HepG2 (cell line): ENCODE measurements around the gene UNC5A. TPM values are rescaled to one million over a fixed set of nuclear protein-coding genes. Genes with fewer than 3 reads are reported as not detected.

Experiments
- AGO1 ChIP-seq: fragments of 200-400 bp; formaldehyde crosslinking; IDR thresholded peaks from 2 replicates; pipeline ENCODE4 v1.6.1; 2017; ENCODE audit warnings: mild to moderate bottlenecking, low read depth, low read length, moderate library complexity; ENCODE audit not compliant: poor library complexity, severe bottlenecking
- ARHGAP35 ChIP-seq: sonication (generic); formaldehyde crosslinking; IDR thresholded peaks from 2 replicates; pipeline ENCODE4 v1.9.0; 2022; ENCODE audit warnings: mild to moderate bottlenecking, inconsistent platforms, moderate library complexity, missing genetic modification reagents, borderline replicate concordance
- ELF1 ChIP-seq: sonication (generic); formaldehyde crosslinking; IDR thresholded peaks from 2 replicates; pipeline ENCODE4 v1.4.0; 2020; ENCODE audit warnings: missing genetic modification reagents
- FOXO1 ChIP-seq: sonication (generic); formaldehyde crosslinking; IDR thresholded peaks from 2 replicates; pipeline ENCODE4 v1.4.0; 2020; ENCODE audit warnings: missing genetic modification reagents
- GABPB1 ChIP-seq: IDR thresholded peaks from 2 replicates; pipeline ENCODE4 v1.6.1; 2016; ENCODE audit warnings: mild to moderate bottlenecking, missing genetic modification reagents, moderate library complexity, missing compliant biosample characterization
- HOXA9 ChIP-seq: sonication (generic); formaldehyde crosslinking; IDR thresholded peaks from 2 replicates; pipeline ENCODE4 v1.8.1; 2022; ENCODE audit warnings: missing genetic modification reagents, mild to moderate bottlenecking, moderate library complexity, borderline replicate concordance
- NFRKB ChIP-seq: fragments of 450-650 bp; IDR thresholded peaks from 2 replicates; pipeline ENCODE4 v1.6.1; 2017
- NFYC ChIP-seq: IDR thresholded peaks from 2 replicates; pipeline ENCODE4 v1.6.1; 2016; ENCODE audit warnings: missing genetic modification reagents, missing compliant biosample characterization
- PLRG1 ChIP-seq: fragments of 450-650 bp; conservative IDR thresholded peaks from 2 replicates; pipeline ENCODE4 v1.6.1; 2016
- REST ChIP-seq, 2 experiments: IDR thresholded peaks; 2 replicates each; pipeline ENCODE4 v1.6.1; 2011 to 2012; ENCODE audit warnings: low read length in 2 of 2, borderline replicate concordance in 1 of 2, low read depth in 1 of 2, mild to moderate bottlenecking in 1 of 2, moderate library complexity in 1 of 2
- RFXAP ChIP-seq: sonication (generic); formaldehyde crosslinking; IDR thresholded peaks from 2 replicates; pipeline ENCODE4 v1.4.0; 2020; ENCODE audit warnings: missing genetic modification reagents, borderline replicate concordance
- TARDBP ChIP-seq: sonication (generic); formaldehyde crosslinking; IDR thresholded peaks from 2 replicates; pipeline ENCODE4 v1.8.0; 2022; ENCODE audit warnings: mild to moderate bottlenecking, missing genetic modification reagents
- ZBTB20 ChIP-seq: sonication (generic); formaldehyde crosslinking; IDR thresholded peaks from 2 replicates; pipeline ENCODE4 v1.8.1; 2023; ENCODE audit warnings: missing genetic modification reagents, low read depth, mild to moderate bottlenecking, borderline replicate concordance
- ZC3H4 ChIP-seq: sonication (generic); formaldehyde crosslinking; IDR thresholded peaks from 2 replicates; pipeline ENCODE4 v1.4.0; 2020; ENCODE audit warnings: missing genetic modification reagents, borderline replicate concordance
- ZFP1 ChIP-seq: IDR thresholded peaks from 2 replicates; pipeline ENCODE4 v1.6.1; 2016
- ZMYM2 ChIP-seq: sonication (generic); formaldehyde crosslinking; IDR thresholded peaks from 2 replicates; pipeline ENCODE4 v1.8.0; 2022; ENCODE audit warnings: mild to moderate bottlenecking, missing genetic modification reagents
- ZNF264 ChIP-seq: sonication (generic); formaldehyde crosslinking; IDR thresholded peaks from 2 replicates; pipeline ENCODE4 v1.4.0; 2020; ENCODE audit warnings: missing genetic modification reagents
- ZNF274 ChIP-seq: sonication (generic); formaldehyde crosslinking; IDR thresholded peaks from 2 replicates; pipeline ENCODE4 v1.5.1; 2020; ENCODE audit warnings: mild to moderate bottlenecking, missing genetic modification reagents
- ZNF33B ChIP-seq: sonication (generic); formaldehyde crosslinking; IDR thresholded peaks from 2 replicates; pipeline ENCODE4 v1.5.1; 2020; ENCODE audit warnings: mild to moderate bottlenecking, missing genetic modification reagents
- ZNF660 ChIP-seq: sonication (generic); formaldehyde crosslinking; IDR thresholded peaks from 2 replicates; pipeline ENCODE4 v1.5.1; 2020; ENCODE audit warnings: mild to moderate bottlenecking, low read depth, missing genetic modification reagents, borderline replicate concordance
- ZNF703 ChIP-seq: sonication (generic); formaldehyde crosslinking; IDR thresholded peaks from 2 replicates; pipeline ENCODE4 v1.5.1; 2020; ENCODE audit warnings: missing genetic modification reagents, mild to moderate bottlenecking, moderate library complexity, borderline replicate concordance
- polyA plus RNA-seq, 8 experiments: library from polyadenylated mRNA; depleted of rRNA in 3 of 8; stranded (reverse) in 7 of 8; unstranded in 1 of 8; fragments of >200 nt; fragmentation: Illumina TruSeq in 4 of 8; extraction: Trizol in 4 of 8; gene quantifications; 2 replicates each; pipeline versions ENCODE4 v1.2.1 to v1.2.3, GENCODE V29; 2011 to 2016; ENCODE audit warnings: low read depth in 4 of 8, missing spikeins in 1 of 8, mixed read lengths in 1 of 8; ENCODE audit not compliant: insufficient read depth in 1 of 8
- total RNA-seq, 5 experiments: library from RNA; depleted of rRNA; stranded (reverse); fragments of >200 nt; fragmentation: Illumina TruSeq; extraction: Trizol; gene quantifications; 2 replicates each; pipeline ENCODE4 v1.2.3, GENCODE V29; 2016; ENCODE audit warnings: low read depth in 1 of 5
- TF ChIP-seq, protein P1 (sequence below): sonication (generic); formaldehyde crosslinking; IDR thresholded peaks from 2 replicates; pipeline ENCODE4 v1.4.0; 2020; ENCODE audit warnings: missing genetic modification reagents

UNC5A gene
- total and polyA plus RNA-seq, 2 of the 13 experiments (the other 11 are each of a cell fraction or from before 2014, with no cell fraction given) = not detected

DNA sequence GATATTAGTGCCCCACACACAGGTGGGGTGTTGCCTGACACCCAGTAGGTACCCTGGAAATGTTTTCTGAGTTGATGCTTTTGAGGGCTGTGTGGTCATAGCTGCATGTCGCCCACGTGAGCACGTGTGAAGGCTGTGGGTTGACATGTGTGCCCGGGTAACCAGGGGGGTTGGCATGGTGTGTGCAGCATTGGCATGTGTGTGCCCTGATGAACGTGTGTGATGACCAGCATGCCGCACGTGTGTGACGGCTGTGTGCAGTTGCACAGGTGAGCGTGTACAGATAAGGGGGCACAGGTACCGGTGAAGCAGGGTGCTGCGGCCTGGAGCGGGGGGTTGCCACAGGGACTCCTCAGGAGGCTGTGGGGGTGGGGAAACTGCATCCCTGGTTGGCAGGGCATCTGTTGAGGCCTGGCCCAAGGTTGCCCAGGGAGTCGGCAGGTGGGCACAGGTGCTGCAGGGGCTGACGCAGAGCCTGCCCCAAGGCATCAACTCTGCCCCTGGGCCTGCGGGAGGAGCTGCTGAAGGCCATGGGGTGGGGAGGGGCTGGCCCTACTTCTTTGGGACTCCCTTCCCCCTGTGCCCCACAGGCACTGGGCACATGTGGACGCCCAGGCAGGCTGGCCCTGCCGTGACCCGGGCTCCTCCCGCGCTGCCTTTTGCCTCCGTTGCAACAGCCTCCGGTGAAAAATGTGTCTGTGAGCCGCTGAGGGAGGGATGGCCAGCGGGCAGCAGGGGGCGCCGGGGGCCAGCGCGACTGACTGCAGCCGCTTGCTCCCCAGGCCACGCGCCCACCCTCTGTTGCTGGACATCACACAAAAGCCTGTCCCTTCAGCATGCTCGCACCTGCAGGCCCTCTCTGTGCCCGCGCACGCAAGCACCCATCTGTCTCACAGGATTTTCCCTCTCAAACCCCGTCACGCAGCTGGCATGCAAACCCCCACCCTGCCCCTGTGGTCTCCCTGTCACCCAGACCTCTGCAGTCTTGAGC, 2.2 kb downstream of the UNC5A start (continued):
- no peak for TF ChIP-seq ZNF660 (CRISPR knock-in tag)
- no peak for TF ChIP-seq ELF1 (CRISPR knock-in tag)
- TF ChIP-seq ZMYM2 (CRISPR knock-in tag) = no peak
- TF ChIP-seq, protein P1, sequence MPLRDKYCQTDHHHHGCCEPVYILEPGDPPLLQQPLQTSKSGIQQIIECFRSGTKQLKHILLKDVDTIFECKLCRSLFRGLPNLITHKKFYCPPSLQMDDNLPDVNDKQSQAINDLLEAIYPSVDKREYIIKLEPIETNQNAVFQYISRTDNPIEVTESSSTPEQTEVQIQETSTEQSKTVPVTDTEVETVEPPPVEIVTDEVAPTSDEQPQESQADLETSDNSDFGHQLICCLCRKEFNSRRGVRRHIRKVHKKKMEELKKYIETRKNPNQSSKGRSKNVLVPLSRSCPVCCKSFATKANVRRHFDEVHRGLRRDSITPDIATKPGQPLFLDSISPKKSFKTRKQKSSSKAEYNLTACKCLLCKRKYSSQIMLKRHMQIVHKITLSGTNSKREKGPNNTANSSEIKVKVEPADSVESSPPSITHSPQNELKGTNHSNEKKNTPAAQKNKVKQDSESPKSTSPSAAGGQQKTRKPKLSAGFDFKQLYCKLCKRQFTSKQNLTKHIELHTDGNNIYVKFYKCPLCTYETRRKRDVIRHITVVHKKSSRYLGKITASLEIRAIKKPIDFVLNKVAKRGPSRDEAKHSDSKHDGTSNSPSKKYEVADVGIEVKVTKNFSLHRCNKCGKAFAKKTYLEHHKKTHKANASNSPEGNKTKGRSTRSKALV = peak; percentile 76; the same call in 1 of the 2 replicates
- peak; percentile 22; the same call in 1 of the 2 replicates for TF ChIP-seq RFXAP (CRISPR knock-in tag)
- TF ChIP-seq GABPB1 (CRISPR knock-in tag) = peak; percentile 64; the same call in 1 of the 2 replicates
- TF ChIP-seq TARDBP (CRISPR knock-in tag) = no peak
- no peak for TF ChIP-seq ZFP1 (CRISPR knock-in tag)
- no peak for TF ChIP-seq ZNF33B (CRISPR knock-in tag)
- TF ChIP-seq NFYC = no peak
- TF ChIP-seq NFRKB = no peak
- no peak for TF ChIP-seq ZNF274 (CRISPR knock-in tag)
- no peak for TF ChIP-seq ZNF703 (CRISPR knock-in tag)
- TF ChIP-seq HOXA9 (CRISPR knock-in tag) = no peak
- TF ChIP-seq ZBTB20 = no peak
- no peak for TF ChIP-seq AGO1
- no peak for TF ChIP-seq ZC3H4 (CRISPR knock-in tag)
- no peak for TF ChIP-seq PLRG1
- TF ChIP-seq ARHGAP35 (CRISPR knock-in tag) = no peak
- TF ChIP-seq FOXO1 (CRISPR knock-in tag) = peak; percentile 11; the same call in 1 of the 2 replicates
- TF ChIP-seq ZNF264 (CRISPR knock-in tag) = no peak
- TF ChIP-seq REST (IDR thresholded peaks at IDR 0.05; ENCODE audit: borderline replicate concordance in 1 of 2, low read depth in 1 of 2, low read length in 2 of 2) = peak in 1 of 2 experiments; percentile 10; a peak in 1 of 4 replicates
